Endothelial cell (in vitro differentiated cells): ENCODE results near the gene ICAM4. TPM values are rescaled to one million over a fixed set of nuclear protein-coding genes. Genes with fewer than 3 reads are reported as not detected.
"Not testable (repeated sequence)": the region's sequence is repeated elsewhere in the genome, so short reads cannot be mapped to it uniquely, and the experiment has no call there.

ENCODE experiments used
- DNase-seq: peaks from one replicate; pipeline ENCODE4 v3.0.0; 2021; ENCODE audit warnings: low spot score
- H3K27ac Mint-ChIP-seq: one replicate; pipeline ENCODE4 v1.8.0; 2021; ENCODE audit warnings: mixed read lengths, inconsistent platforms; ENCODE audit not compliant: unreplicated experiment
- H3K27me3 Mint-ChIP-seq: one replicate; pipeline ENCODE4 v1.8.0; 2021; ENCODE audit warnings: mild to moderate bottlenecking, moderate library complexity, mixed read lengths, inconsistent platforms; ENCODE audit not compliant: unreplicated experiment
- H3K36me3 Mint-ChIP-seq: one replicate; pipeline ENCODE4 v1.8.0; 2021; ENCODE audit warnings: mild to moderate bottlenecking, low read depth, mixed read lengths, inconsistent platforms; ENCODE audit not compliant: unreplicated experiment
- H3K4me1 Mint-ChIP-seq: one replicate; pipeline ENCODE4 v1.8.0; 2021; ENCODE audit warnings: mild to moderate bottlenecking, mixed read lengths, inconsistent platforms; ENCODE audit not compliant: unreplicated experiment
- H3K4me3 Mint-ChIP-seq: one replicate; pipeline ENCODE4 v1.8.0; 2021; ENCODE audit warnings: mild to moderate bottlenecking, mixed read lengths, inconsistent platforms; ENCODE audit not compliant: unreplicated experiment
- H3K9me3 Mint-ChIP-seq: one replicate; pipeline ENCODE4 v1.8.0; 2021; ENCODE audit warnings: mixed read lengths, inconsistent platforms; ENCODE audit not compliant: unreplicated experiment
- CTCF ChIP-seq: fragments of 200-600 bp; sonication (generic); IDR thresholded peaks from one replicate; pipeline ENCODE4 v1.5.0; 2021; ENCODE audit warnings: antibody characterized with exemption; ENCODE audit not compliant: unreplicated experiment
- long read RNA-seq: library from polyadenylated mRNA; unstranded; transcript quantifications from one replicate; pipeline ENCODE4 v2.0.0, GENCODE V29; 2020; ENCODE audit not compliant: unreplicated experiment
- total RNA-seq: library from RNA; stranded (reverse); fragmentation: NEBNext Ultra II Directional; extraction: Animal tissue kit (Norgen Biotek cat#: 25700); gene quantifications from one replicate; pipeline ENCODE4 v1.2.1, GENCODE V29; 2021; ENCODE audit not compliant: unreplicated experiment

Gene ICAM4
- total RNA-seq: 0.36 TPM
- long read RNA-seq: 0 reads

GRCh38 chr19:10286803-10287737 is at the start of gene ICAM4:
TSS of gene ICAM4 (plus strand) at chr19:10286955. CDS start at chr19:10287013, 58 bp downstream.
- Mint-ChIP-seq H3K27ac (no peak within 1 kb of the TSS), H3K4me3 (no peak within 1 kb of the TSS)

GRCh38 chr19:10237702-10238101 is 49.1 kb upstream of the ICAM4 start:
- no peaks in the 10 kb centered on the region for H3K9me3 Mint-ChIP-seq
- no peak overlapping the region for H3K27ac Mint-ChIP-seq
- H3K27me3 Mint-ChIP-seq: no peaks in the 10 kb centered on the region
- no peak for TF ChIP-seq CTCF
- DNase-seq: no peak
- H3K4me3 Mint-ChIP-seq: no peak overlapping the region
- H3K4me1 Mint-ChIP-seq: peaks cover 7% of the 10 kb centered on the region
- H3K36me3 Mint-ChIP-seq: no peaks in the 10 kb centered on the region

More at GRCh38 chr19:10286803-10287737, at the start of gene ICAM4:
- no peak for DNase-seq
- Mint-ChIP-seq H3K27me3 (peaks cover 23% of the 10 kb centered on the region), H3K4me1 (peaks cover 16% of the 10 kb centered on the region), H3K36me3 (peaks cover 6% of the 10 kb centered on the region), H3K9me3 (no peaks in the 10 kb centered on the region)
- no peak for TF ChIP-seq CTCF

- Mint-ChIP-seq H3K4me3 (no peak overlapping the region), H3K27ac (no peak overlapping the region), H3K27me3 (no peaks in the 10 kb centered on the region)
Observed at GRCh38 chr19:10238172-10238783, 48.5 kb upstream of the ICAM4 start.

GRCh38 chr19:10241826-10242449 is 44.8 kb upstream of the ICAM4 start:
- H3K4me1 Mint-ChIP-seq, H3K36me3 Mint-ChIP-seq, H3K27ac Mint-ChIP-seq: not testable (repeated sequence)

More at GRCh38 chr19:10238172-10238783, 48.5 kb upstream of the ICAM4 start:
- no peaks in the 10 kb centered on the region for H3K9me3 Mint-ChIP-seq
- no peaks in the 10 kb centered on the region for H3K36me3 Mint-ChIP-seq
- peaks cover 7% of the 10 kb centered on the region for H3K4me1 Mint-ChIP-seq
- no peak for DNase-seq
- TF ChIP-seq CTCF: no peak

GRCh38 chr19:10243606-10244005 is 43.1 kb upstream of the ICAM4 start:
- Mint-ChIP-seq H3K27me3 (no peaks in the 10 kb centered on the region), H3K9me3 (no peaks in the 10 kb centered on the region), H3K4me3 (no peak overlapping the region), H3K4me1 (no peaks in the 10 kb centered on the region), H3K27ac (no peak overlapping the region), H3K36me3 (no peaks in the 10 kb centered on the region)
- TF ChIP-seq CTCF: no peak
- no peak for DNase-seq

More at GRCh38 chr19:10241826-10242449, 44.8 kb upstream of the ICAM4 start:
- DNase-seq, H3K27me3 Mint-ChIP-seq, H3K4me3 Mint-ChIP-seq, H3K9me3 Mint-ChIP-seq: not testable (repeated sequence)
